ENCODE results near the gene ELFN1. TPM values are rescaled to one million over a fixed set of nuclear protein-coding genes. Genes with fewer than 3 reads are reported as not detected.

ELFN1 gene
- total RNA-seq, 1 donor from 2014 or later: 0.71 TPM

GRCh38 chr7:1727812-1728570, 57.9 kb downstream of the ELFN1 start:
- no peak overlapping the region for H3K4me3 ChIP-seq (ENCODE audit: low read depth, low read length)
- peaks cover 28% of the 10 kb centered on the region for H3K27me3 ChIP-seq (ENCODE audit: control insufficient read depth, insufficient read depth, low read length)
- TF ChIP-seq CTCF (IDR thresholded peaks at IDR 0.05; ENCODE audit: insufficient read depth, low read length, poor library complexity, severe bottlenecking): no peak
- no peak for DNase-seq (ENCODE audit: low read depth)
- H3K36me3 ChIP-seq (ENCODE audit: control insufficient read depth, insufficient read depth, low read length): no peaks in the 10 kb centered on the region

- H3K27me3 ChIP-seq (ENCODE audit: control insufficient read depth, insufficient read depth, low read length): peaks cover 36% of the 10 kb centered on the region
- no peaks in the 10 kb centered on the region for H3K36me3 ChIP-seq (ENCODE audit: control insufficient read depth, insufficient read depth, low read length)
- DNase-seq (ENCODE audit: low read depth): no peak
- no peak overlapping the region for H3K4me3 ChIP-seq (ENCODE audit: low read depth, low read length)
- TF ChIP-seq CTCF (IDR thresholded peaks at IDR 0.05; ENCODE audit: insufficient read depth, low read length, poor library complexity, severe bottlenecking): no peak
These were observed 59.1 kb downstream of the ELFN1 start for GRCh38 chr7:1729183-1729582.

GRCh38 chr7:1729773-1730172, 59.7 kb downstream of the ELFN1 start:
- Histone ChIP-seq H3K27me3 (ENCODE audit: control insufficient read depth, insufficient read depth, low read length) (peaks cover 36% of the 10 kb centered on the region), H3K36me3 (ENCODE audit: control insufficient read depth, insufficient read depth, low read length) (no peaks in the 10 kb centered on the region), H3K4me3 (ENCODE audit: low read depth, low read length) (no peak overlapping the region)
- no peak for TF ChIP-seq CTCF (IDR thresholded peaks at IDR 0.05; ENCODE audit: insufficient read depth, low read length, poor library complexity, severe bottlenecking)
- no peak for DNase-seq (ENCODE audit: low read depth)

- Histone ChIP-seq H3K36me3 (ENCODE audit: control insufficient read depth, insufficient read depth, low read length) (no peaks in the 10 kb centered on the region), H3K27me3 (ENCODE audit: control insufficient read depth, insufficient read depth, low read length) (peaks cover 27% of the 10 kb centered on the region), H3K4me3 (ENCODE audit: low read depth, low read length) (no peak overlapping the region)
- DNase-seq (ENCODE audit: low read depth): no peak
- TF ChIP-seq CTCF (IDR thresholded peaks at IDR 0.05; ENCODE audit: insufficient read depth, low read length, poor library complexity, severe bottlenecking): no peak
These were observed 62.0 kb downstream of the ELFN1 start for GRCh38 chr7:1732072-1732471.

- DNase-seq (ENCODE audit: low read depth): no peak
- no peak for TF ChIP-seq CTCF (IDR thresholded peaks at IDR 0.05; ENCODE audit: insufficient read depth, low read length, poor library complexity, severe bottlenecking)
- Histone ChIP-seq H3K4me3 (ENCODE audit: low read depth, low read length) (no peak overlapping the region), H3K36me3 (ENCODE audit: control insufficient read depth, insufficient read depth, low read length) (no peaks in the 10 kb centered on the region), H3K27me3 (ENCODE audit: control insufficient read depth, insufficient read depth, low read length) (peaks cover 27% of the 10 kb centered on the region)
These were observed 62.6 kb downstream of the ELFN1 start for GRCh38 chr7:1732645-1733044.
